ENCODE results near the gene RIN1. TPM values are rescaled to one million over a fixed set of nuclear protein-coding genes. Genes with fewer than 3 reads are reported as not detected.
A peak's percentile ranks its signal among the peaks of the same experiment; 100 is the strongest.

RIN1 gene
- total and polyA plus RNA-seq, 2 of the 13 experiments (the other 11 are each of a cell fraction or from before 2014, with no cell fraction given), result 2.4 to 4.1 TPM

- TF ChIP-seq CREB3 (CRISPR knock-in tag; IDR thresholded peaks at IDR 0.05) (no peak; the same call in 1 of the 2 replicates), ZZZ3 (CRISPR knock-in tag; IDR thresholded peaks at IDR 0.05; ENCODE audit: borderline replicate concordance) (no peak), ZNF747 (CRISPR knock-in tag; IDR thresholded peaks at IDR 0.05; ENCODE audit: borderline replicate concordance) (peak; percentile 33; the same call in 1 of the 2 replicates), ZNF839 (CRISPR knock-in tag; IDR thresholded peaks at IDR 0.05; ENCODE audit: borderline replicate concordance) (peak; percentile 73; the same call in 1 of the 2 replicates), ZSCAN31 (CRISPR knock-in tag; IDR thresholded peaks at IDR 0.05; ENCODE audit: low read depth) (no peak; the same call in 1 of the 2 replicates), ZBTB39 (CRISPR knock-in tag; IDR thresholded peaks at IDR 0.05) (no peak), HCFC1 (IDR thresholded peaks at IDR 0.05; ENCODE audit: low read depth, low read length) (no peak), MAFF (IDR thresholded peaks at IDR 0.05; ENCODE audit: low read depth, low read length) (no peak), FOXK2 (IDR thresholded peaks at IDR 0.05) (no peak), ZNF580 (CRISPR knock-in tag; IDR thresholded peaks at IDR 0.05; ENCODE audit: borderline replicate concordance, low read depth) (0 out of 2 replicates have a peak, but pooled peaks have one; percentile 81), ZNF382 (CRISPR knock-in tag; IDR thresholded peaks at IDR 0.05; ENCODE audit: borderline replicate concordance) (no peak), ZNF414 (CRISPR knock-in tag; IDR thresholded peaks at IDR 0.05) (0 out of 2 replicates have a peak, but pooled peaks have one; percentile 46), HINFP (CRISPR knock-in tag; IDR thresholded peaks at IDR 0.05; ENCODE audit: low read depth) (peak; percentile 45; the same call in 1 of the 2 replicates), ZNF75D (CRISPR knock-in tag; IDR thresholded peaks at IDR 0.05; ENCODE audit: borderline replicate concordance) (no peak), ZNF704 (CRISPR knock-in tag; IDR thresholded peaks at IDR 0.05; ENCODE audit: borderline replicate concordance) (0 out of 2 replicates have a peak, but pooled peaks have one; percentile 46), ZNF460 (CRISPR knock-in tag; IDR thresholded peaks at IDR 0.05; ENCODE audit: borderline replicate concordance) (no peak), ZNF230 (CRISPR knock-in tag; IDR thresholded peaks at IDR 0.05) (peak; percentile 91), ZNF225 (CRISPR knock-in tag; IDR thresholded peaks at IDR 0.05) (0 out of 2 replicates have a peak, but pooled peaks have one; percentile 56), MEIS1 (CRISPR knock-in tag; IDR thresholded peaks at IDR 0.05; ENCODE audit: borderline replicate concordance) (no peak), AKAP8 (CRISPR knock-in tag; IDR thresholded peaks at IDR 0.05) (no peak), SIN3A (IDR thresholded peaks at IDR 0.05; ENCODE audit: borderline replicate concordance, low read depth, low read length) (no peak), ZNF251 (CRISPR knock-in tag; IDR thresholded peaks at IDR 0.05) (no peak), MIXL1 (CRISPR knock-in tag; IDR thresholded peaks at IDR 0.05) (peak; percentile 46; the same call in 1 of the 2 replicates), RBAK (CRISPR knock-in tag; IDR thresholded peaks at IDR 0.05) (no peak)
Observed at GRCh38 chr11:66311965-66312548, 24.2 kb downstream of the RIN1 start (continued).

All from HepG2 (cell line).